GM18511 (cell line): ENCODE data around the gene EFEMP1.

Experiments
- ATAC-seq: cut with Tn5 transposase; IDR thresholded peaks from one replicate; pipeline ENCODE4 v1.9.1; 2021; ENCODE audit warnings: mild to moderate bottlenecking, moderate library complexity; ENCODE audit not compliant: unreplicated experiment

EFEMP1 gene

DNA sequence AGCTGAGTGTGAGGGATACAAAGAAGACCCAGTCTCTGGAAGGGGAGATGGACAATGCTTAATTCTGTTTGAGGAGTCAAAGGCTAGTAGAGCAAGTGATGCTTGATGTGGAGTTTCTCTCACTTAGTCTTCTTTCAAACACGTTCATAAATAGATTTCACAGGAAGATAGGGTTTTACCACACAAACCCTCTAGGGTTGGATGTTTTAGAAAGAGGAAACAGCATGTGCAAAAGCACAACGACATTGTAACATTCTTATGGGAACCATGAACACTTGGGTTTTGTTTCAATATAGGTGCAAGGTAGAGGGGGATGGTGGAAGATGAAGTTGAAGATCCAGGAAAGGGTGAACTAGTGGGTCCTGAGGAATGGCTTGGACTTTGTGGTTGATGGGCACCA lies 10.8 kb upstream of the EFEMP1 start:
- ATAC-seq = no peak

DNA sequence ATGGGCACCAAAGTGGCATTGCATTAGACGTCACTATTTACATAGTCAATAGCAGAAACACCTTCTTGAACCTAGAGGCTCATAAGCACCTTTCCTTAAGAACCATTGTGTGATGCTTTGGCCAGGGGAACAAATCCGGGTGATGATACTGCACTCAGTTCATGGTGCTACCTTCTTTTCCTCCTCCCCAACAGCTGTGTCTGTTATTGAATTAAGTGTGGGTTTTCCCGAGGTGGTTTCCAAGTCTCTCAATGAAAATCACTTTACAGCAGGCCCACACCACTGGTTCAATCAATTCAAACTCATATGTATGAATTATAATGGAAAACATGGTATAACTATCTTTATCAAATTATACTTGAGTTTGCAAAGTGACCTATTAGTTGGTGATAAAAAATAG lies 9.3 kb upstream of the EFEMP1 start:
- no peak for ATAC-seq

DNA sequence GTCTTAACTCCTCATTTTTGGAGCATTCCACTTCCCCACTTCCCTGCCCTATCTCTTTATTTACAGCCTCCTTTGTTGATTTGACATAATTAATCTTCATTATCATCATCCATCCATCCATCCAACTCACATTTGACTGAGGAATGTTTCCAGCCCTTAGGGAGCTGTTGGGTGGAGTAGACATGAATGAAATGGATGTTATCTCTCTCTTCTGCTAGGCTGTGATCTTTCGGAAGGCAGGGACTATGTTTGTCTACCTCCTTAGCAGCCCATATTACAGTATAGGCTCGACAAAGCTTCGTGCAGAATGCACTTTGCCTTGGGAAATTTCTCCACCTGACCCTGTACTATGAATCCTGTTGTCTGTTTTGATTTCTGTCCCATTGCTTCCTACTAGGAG lies 7.7 kb upstream of the EFEMP1 start:
- ATAC-seq = no peak

DNA sequence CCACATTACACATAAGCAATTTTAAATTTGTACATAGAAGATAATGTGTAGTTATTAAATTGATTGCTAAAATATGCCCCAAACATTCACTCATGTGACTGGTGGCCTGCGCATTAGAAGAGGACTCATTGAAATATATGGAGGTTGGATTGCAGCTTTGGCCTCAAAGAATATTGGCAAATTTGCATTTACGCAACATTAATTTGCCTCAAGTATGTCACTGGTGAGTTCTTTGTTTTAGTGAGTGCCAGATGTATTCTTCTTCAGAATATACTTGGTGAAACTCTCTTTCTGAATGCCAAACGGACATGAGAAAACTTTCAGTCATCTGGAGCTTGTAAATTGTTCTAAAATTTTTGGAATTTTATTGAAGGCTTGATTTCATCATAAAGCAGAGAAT lies 5.9 kb upstream of the EFEMP1 start:
- ATAC-seq = no peak

DNA sequence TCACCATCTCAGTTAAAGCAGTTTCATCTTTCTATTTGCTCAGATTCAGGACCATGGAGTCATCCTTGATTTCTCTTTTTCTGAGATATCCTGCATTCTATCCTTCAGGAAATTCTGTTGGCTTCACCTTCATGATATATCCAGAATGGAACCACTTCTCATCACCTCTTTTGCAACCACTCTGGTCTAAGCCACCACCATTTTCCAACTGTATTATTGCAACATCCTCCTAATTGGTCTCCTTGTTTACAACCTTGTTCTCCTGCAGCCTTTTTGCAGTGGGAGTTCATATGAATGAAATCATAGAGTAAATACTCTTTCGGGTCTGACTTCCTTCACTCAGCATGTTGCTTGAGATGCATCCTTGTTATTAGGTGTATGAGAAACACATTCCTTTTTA lies 3.4 kb upstream of the EFEMP1 start:
- ATAC-seq = no peak

GRCh38 chr2:55926246-55926645 lies 2.7 kb upstream of the EFEMP1 start:
- ATAC-seq = no peak

- ATAC-seq = no peak
Observed at GRCh38 chr2:55923982-55924321, 370 bp upstream of the EFEMP1 start.

DNA sequence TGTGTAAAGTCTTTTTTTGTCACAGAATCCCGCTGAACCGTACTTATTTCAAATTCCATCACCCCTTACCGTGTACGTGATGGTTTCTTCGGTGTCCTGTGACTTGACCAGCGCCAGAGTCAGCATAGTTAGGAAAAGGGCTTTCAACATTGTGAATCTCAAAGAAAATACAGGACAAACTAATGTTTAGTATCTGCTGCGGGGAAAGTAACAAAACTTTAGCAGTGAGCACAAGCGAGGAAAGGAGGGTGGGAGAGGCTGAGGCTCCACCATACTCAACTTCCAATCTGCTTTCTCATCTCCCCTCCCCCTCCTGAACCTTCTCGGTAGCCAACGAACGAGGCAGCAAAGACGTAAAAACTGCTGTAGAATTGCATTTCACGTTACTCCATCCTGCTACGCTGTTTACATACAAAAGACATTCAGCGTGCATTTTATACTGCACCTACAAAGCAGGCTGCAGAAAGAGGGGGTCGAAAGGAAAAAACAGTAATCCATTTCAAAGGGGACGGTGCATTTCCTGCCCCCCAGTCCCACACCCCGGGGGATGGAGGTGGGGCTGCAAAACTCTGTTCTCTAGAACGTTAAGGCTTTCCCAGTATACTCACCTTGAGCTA lies 1.2 kb downstream of the EFEMP1 start:
- ATAC-seq = no peak

DNA sequence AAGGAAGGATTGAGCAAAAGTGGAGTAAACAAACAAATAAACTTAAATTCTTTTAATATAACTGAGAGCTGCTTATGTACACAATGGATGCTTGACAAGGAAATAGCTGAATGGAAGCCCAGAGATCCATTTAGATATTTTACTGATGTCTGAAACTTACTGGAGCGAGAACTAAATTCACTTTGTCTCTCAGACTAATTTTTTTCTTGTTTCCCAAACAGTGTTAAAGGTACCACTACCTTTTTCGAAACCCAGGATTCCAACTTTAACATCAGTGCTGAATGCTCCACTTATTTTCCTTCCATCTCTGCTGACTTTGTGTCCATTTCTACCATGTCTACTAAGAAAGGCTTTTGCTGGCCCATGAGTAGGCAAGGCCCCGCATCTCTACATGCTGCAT lies 4.0 kb downstream of the EFEMP1 start:
- ATAC-seq = no peak

DNA sequence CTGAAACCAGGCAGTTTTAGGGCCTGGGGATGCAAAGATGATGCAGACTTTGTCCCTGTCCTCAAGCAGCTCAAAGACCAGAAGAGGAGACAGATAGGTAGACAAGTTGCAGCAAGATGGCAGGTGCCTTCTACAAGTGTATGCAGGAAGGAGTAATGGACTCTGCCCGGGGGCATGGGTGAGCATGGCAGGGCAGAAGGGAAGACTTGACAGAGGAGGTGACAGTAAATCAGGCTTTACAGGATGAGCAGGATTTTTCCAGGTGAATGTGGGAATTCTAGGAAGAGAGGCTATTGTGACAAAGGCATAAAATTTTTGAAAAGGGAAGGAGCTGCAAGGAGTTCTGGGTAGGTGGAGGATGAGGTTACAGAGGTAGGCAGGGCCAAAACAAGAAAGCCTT lies 4.7 kb downstream of the EFEMP1 start:
- ATAC-seq = no peak

DNA sequence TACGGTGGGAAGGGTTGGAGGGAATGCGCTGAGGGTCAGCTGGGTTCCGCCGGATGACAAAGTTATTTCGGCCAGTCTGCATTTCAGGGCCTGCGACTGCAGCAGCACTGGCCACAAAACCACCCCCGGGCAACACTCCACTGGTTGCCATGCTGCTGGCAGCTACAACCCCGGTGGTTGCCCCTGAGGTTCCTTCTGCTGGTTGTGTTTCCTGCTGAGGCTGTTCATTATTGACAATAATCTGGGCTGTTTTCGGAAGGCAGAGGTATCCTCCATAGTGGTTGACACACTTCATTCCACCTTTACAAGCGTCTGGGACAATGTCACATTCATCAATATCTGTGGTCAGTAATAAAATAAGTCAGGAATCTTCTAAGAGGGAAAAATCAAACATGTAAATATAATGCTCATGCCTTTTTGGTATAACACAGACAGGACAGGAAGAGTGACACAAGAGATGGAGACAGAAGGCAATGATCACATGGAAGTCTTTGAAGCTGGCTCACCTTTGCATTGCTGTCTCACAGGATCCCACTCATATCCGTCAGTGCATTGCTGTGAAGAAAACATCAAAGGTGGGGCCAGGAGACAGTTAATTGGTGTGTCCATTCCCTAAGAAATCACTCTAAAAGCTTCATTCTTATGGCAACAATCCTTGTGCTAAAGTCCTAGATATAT lies 5.7 kb downstream of the EFEMP1 start:
- ATAC-seq = no peak

GRCh38 chr2:55917117-55917516 lies 6.5 kb downstream of the EFEMP1 start:
- no peak for ATAC-seq

DNA sequence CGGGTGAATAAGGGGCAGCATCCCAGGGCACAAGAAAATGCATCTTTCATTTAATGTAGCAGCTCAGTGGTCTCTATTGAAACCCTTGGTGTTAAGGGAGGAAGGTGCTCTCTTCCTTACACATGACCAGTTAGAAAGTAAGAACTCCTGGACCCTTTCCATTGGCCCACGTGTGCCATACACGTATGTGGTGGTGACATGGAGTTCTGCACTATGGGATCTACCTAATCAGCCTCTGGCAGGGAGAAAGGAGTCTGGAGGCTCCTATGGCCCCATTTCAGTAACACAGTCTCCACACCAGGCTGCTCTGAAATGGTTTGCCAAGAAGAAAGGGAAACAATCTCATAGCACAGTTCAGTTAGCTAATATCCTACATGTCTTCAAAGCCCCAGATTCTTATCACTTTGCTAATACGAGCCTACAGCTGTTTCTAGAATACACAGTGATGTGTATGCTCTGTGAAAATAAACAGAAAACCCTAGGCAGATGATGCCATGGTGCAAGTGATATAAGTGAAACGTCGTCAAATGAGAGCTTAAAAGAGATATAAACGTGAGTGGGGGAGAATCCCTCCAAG lies 7.0 kb downstream of the EFEMP1 start:
- ATAC-seq = no peak

DNA sequence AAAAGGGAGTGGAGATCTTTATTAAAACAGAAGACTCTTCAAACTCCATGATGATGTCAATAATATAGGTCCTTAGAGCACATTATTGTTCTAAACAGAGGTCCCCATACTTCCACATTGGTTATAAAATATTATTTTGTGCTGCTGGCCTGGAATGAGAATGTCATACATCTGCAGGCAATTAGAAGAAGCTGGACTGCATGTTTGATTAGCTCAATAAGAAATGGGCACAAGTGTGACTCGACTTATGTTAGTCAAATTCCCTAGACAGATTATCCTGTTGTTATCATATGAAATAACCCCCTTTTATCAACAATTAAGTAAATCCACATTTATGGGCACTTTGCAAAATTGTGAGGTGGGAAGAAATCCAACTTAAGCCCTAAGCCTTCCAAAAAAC lies 8.8 kb downstream of the EFEMP1 start:
- no peak for ATAC-seq

DNA sequence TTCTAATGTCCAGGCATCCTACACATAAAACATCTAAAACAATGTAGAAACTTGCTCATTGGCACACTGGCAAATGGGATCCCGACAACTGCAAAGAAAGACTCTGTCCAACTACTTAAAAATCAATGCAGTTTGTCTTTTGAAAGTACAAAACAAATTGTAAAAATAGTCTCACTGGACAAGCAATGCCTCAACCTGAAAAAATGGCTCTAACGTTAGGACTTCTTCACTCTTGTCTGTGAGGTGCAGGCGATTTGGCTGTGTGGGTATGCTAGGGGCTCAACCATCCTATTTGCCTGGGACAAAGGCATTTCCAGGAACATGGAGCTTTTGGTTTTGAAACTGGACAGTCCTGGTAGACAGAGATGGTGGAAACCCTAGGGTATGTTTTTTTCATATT lies 10.7 kb downstream of the EFEMP1 start:
- ATAC-seq = no peak

- no peak for ATAC-seq
Observed at GRCh38 chr2:55910077-55910476, 13.5 kb downstream of the EFEMP1 start.

DNA sequence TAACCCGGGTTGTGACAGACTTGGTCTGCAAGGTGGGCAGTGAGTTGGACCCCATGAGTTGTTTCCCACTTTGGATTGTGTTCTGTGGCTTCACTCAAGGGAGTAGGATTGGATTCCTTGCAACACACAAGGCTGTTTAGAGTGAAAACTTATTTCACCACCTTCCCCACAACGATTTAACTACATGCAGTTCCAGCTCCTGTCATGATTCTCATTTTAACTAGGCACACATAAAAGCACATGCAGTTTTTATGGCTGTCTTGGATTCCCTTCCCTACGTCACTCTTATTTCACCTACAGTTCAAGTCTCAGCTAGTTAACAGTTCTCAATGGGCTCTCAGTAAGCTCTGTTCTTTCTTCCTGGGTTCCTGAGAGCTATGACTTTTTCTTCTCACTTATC lies 15.9 kb downstream of the EFEMP1 start:
- no peak for ATAC-seq

GRCh38 chr2:55906993-55907392 lies 16.6 kb downstream of the EFEMP1 start:
- ATAC-seq = no peak

- ATAC-seq = no peak
Observed at GRCh38 chr2:55903727-55904126, 19.9 kb downstream of the EFEMP1 start.

DNA sequence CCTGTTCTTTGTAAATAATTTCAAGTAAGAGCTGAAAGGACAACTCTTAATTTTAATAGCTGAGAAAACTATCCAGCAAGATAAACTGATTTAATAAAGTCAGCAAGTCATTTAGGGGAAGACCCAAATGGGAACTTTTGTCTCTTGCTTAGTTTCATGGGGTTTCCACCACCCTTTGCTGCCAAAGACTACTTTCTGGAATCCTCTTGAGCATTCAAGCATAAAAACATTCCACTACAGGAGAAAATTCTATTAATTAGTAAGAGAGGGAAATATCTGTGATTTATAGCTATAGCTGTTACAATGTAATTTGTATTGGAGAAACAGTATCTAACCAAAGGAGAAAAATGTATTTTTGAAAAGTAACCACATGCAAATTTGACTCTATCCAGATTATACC lies 20.6 kb downstream of the EFEMP1 start:
- ATAC-seq = no peak

GRCh38 chr2:55902429-55902828 lies 21.2 kb downstream of the EFEMP1 start:
- no peak for ATAC-seq

DNA sequence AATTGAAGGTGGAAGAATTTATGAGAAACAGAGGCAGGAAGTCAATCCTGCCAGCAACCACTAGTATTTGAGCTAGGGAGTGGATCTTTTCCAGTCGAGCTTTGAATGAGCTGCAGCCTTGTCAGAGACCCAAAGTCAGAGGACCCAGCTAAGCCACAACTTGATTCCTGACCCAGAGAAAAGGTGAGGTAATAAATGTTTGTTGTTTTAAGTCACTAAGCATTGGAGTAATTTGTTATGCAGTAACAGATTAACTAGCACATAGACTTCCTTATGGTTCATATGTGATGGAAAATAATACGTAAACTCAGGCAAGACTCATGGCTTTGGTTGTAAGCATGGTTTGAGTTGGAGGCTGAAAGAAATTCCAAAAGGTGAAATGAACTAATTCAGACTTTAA lies 21.6 kb downstream of the EFEMP1 start:
- no peak for ATAC-seq

DNA sequence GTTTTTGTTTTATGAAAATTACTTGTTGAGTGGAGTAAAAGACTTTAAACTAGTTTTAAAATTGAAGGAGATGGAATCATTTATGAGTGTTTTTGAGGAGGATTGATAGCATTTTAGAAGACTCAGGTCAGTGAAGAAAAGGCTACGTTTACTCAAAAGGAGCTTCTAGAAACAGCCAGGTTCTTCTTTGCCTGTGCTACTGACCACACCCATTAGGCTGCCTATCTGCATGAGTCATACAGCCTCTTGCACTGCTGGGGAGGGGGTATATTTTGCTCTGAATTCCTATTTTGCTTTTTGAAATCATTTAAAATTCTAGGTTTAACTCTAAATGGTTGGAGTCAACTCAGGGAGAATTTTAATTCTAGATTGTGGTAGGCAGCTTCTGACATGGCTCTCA lies 22.3 kb downstream of the EFEMP1 start:
- no peak for ATAC-seq
